Neural progenitor cell (in vitro differentiated cells): ENCODE measurements around the gene SLC4A5. TPM values are rescaled to one million over a fixed set of nuclear protein-coding genes. Genes with fewer than 3 reads are reported as not detected.
"Not testable (repeated sequence)": the region's sequence is repeated elsewhere in the genome, so short reads cannot be mapped to it uniquely, and the experiment has no call there.

ENCODE experiments used
- DNase-seq: peaks from one replicate; pipeline ENCODE4 v3.0.0-alpha.2; 2016; ENCODE audit warnings: low spot score
- H2AFZ ChIP-seq: fragments of 200-600 bp; sonication (generic); replicated peaks from 2 replicates; pipeline ENCODE4 v1.6.1; 2016; ENCODE audit warnings: antibody characterized with exemption
- H3F3A ChIP-seq: fragments of 200-600 bp; sonication (generic); 2 replicates; pipeline ENCODE4 v1.6.1; 2016; ENCODE audit warnings: antibody characterized with exemption, low read depth
- H3K27ac ChIP-seq: fragments of 200-600 bp; sonication (generic); 2 replicates; pipeline ENCODE4 v1.5.1; 2016; ENCODE audit warnings: mild to moderate bottlenecking
- H3K27me3 ChIP-seq: fragments of 200-600 bp; sonication (generic); 2 replicates; pipeline ENCODE4 v1.6.1; 2016; ENCODE audit warnings: mild to moderate bottlenecking, moderate library complexity
- H3K36me3 ChIP-seq: fragments of 200-600 bp; sonication (generic); 2 replicates; pipeline ENCODE4 v1.5.1; 2016
- H3K4me1 ChIP-seq: fragments of 200-600 bp; sonication (generic); 2 replicates; pipeline ENCODE4 v1.6.1; 2016; ENCODE audit warnings: mixed run types
- H3K4me2 ChIP-seq: fragments of 200-600 bp; sonication (generic); 2 replicates; pipeline ENCODE4 v1.6.1; 2016
- H3K4me3 ChIP-seq: fragments of 200-600 bp; sonication (generic); 2 replicates; pipeline ENCODE4 v1.5.1; 2016
- H3K79me2 ChIP-seq: fragments of 200-600 bp; sonication (generic); 2 replicates; pipeline ENCODE4 v1.6.1; 2016; ENCODE audit warnings: low read depth
- H3K9ac ChIP-seq: fragments of 200-600 bp; sonication (generic); 2 replicates; pipeline ENCODE4 v1.6.1; 2016
- H3K9me3 ChIP-seq: fragments of 200-600 bp; sonication (generic); 2 replicates; pipeline ENCODE4 v1.5.1; 2016; ENCODE audit warnings: low read depth
- H4K20me1 ChIP-seq: fragments of 200-600 bp; sonication (generic); 2 replicates; pipeline ENCODE4 v1.6.1; 2016; ENCODE audit warnings: low read depth
- H3K27ac Mint-ChIP-seq: 3 replicates; pipeline ENCODE4 v1.8.0; 2021; ENCODE audit warnings: mixed read lengths
- H3K27me3 Mint-ChIP-seq: 2 replicates; pipeline ENCODE4 v1.8.0; 2022; ENCODE audit warnings: low read depth, mild to moderate bottlenecking, inconsistent platforms, moderate library complexity, mixed read lengths; ENCODE audit not compliant: insufficient read depth
- H3K36me3 Mint-ChIP-seq: 3 replicates; pipeline ENCODE4 v1.8.0; 2021; ENCODE audit warnings: mixed read lengths
- H3K4me1 Mint-ChIP-seq: 3 replicates; pipeline ENCODE4 v1.8.0; 2021; ENCODE audit warnings: mixed read lengths
- H3K4me3 Mint-ChIP-seq: 3 replicates; pipeline ENCODE4 v1.8.0; 2021; ENCODE audit warnings: mild to moderate bottlenecking, moderate library complexity, mixed read lengths
- H3K9me3 Mint-ChIP-seq: 3 replicates; pipeline ENCODE4 v1.8.0; 2020; ENCODE audit warnings: mixed read lengths
- CTCF ChIP-seq: fragments of 200-600 bp; sonication (generic); IDR thresholded peaks from 2 replicates; pipeline ENCODE4 v1.5.1; 2017; ENCODE audit warnings: antibody characterized with exemption, mild to moderate bottlenecking
- EZH2 ChIP-seq: fragments of 200-600 bp; sonication (generic); IDR thresholded peaks from 2 replicates; pipeline ENCODE4 v1.6.1; 2017; ENCODE audit warnings: antibody characterized with exemption, mild to moderate bottlenecking, moderate library complexity
- EZH2phosphoT487 ChIP-seq: fragments of 200-600 bp; sonication (generic); IDR thresholded peaks from 2 replicates; pipeline ENCODE4 v1.6.1; 2017; ENCODE audit warnings: antibody characterized with exemption
- total RNA-seq: library from RNA; depleted of rRNA; stranded (reverse); fragments of >200 nt; gene quantifications from 2 replicates; pipeline ENCODE4 v1.2.3, GENCODE V29; 2015; ENCODE audit warnings: low replicate concordance

Gene SLC4A5
- total RNA-seq, 1 donor from 2014 or later: 2.0 TPM

GRCh38 chr2:74219846-74220486, 123.2 kb downstream of the SLC4A5 start:
- H3K36me3 ChIP-seq: no peaks in the 10 kb centered on the region
- DNase-seq: no peak
- peaks cover 5% of the 10 kb centered on the region for H3K4me1 ChIP-seq
- Mint-ChIP-seq H3K36me3 (peaks cover 13% of the 10 kb centered on the region), H3K4me3 (no peak overlapping the region), H3K27me3 (peaks cover 3% of the 10 kb centered on the region), H3K27ac (no peak overlapping the region), H3K9me3 (no peaks in the 10 kb centered on the region), H3K4me1 (peaks cover 3% of the 10 kb centered on the region)
- no peak overlapping the region for H3K4me3 ChIP-seq
- peaks cover 5% of the 10 kb centered on the region for H3F3A ChIP-seq
- no peak overlapping the region for H3K9ac ChIP-seq
- H2AFZ ChIP-seq: no peak overlapping the region
- no peak overlapping the region for H3K27ac ChIP-seq
- TF ChIP-seq CTCF (no peak), EZH2phosphoT487 (no peak), EZH2 (no peak)
- H3K79me2 ChIP-seq: no peaks in the 10 kb centered on the region
- H3K27me3 ChIP-seq: no peaks in the 10 kb centered on the region
- no peaks in the 10 kb centered on the region for H4K20me1 ChIP-seq
- H3K4me2 ChIP-seq: no peak overlapping the region
- H3K9me3 ChIP-seq: no peaks in the 10 kb centered on the region

- H3K36me3 ChIP-seq: peaks cover 4% of the 10 kb centered on the region
- Mint-ChIP-seq H3K9me3 (no peaks in the 10 kb centered on the region), H3K36me3 (peaks cover 11% of the 10 kb centered on the region), H3K4me3 (no peak overlapping the region), H3K27ac (no peak overlapping the region), H3K27me3 (peaks cover 3% of the 10 kb centered on the region), H3K4me1 (peaks cover 3% of the 10 kb centered on the region)
- no peak overlapping the region for H3K4me2 ChIP-seq
- H3K27ac ChIP-seq: no peak overlapping the region
- no peak for TF ChIP-seq EZH2phosphoT487
- no peak for TF ChIP-seq CTCF
- no peak for TF ChIP-seq EZH2
- no peak overlapping the region for H3K4me3 ChIP-seq
- H3K4me1 ChIP-seq: peaks cover 5% of the 10 kb centered on the region
- no peaks in the 10 kb centered on the region for H4K20me1 ChIP-seq
- H2AFZ ChIP-seq: no peak overlapping the region
- no peak for DNase-seq
- H3K9ac ChIP-seq: no peak overlapping the region
- no peaks in the 10 kb centered on the region for H3K27me3 ChIP-seq
- H3F3A ChIP-seq: peaks cover 2% of the 10 kb centered on the region
- H3K9me3 ChIP-seq: no peaks in the 10 kb centered on the region
- no peaks in the 10 kb centered on the region for H3K79me2 ChIP-seq
Observed at GRCh38 chr2:74216642-74217041, 126.6 kb downstream of the SLC4A5 start.

DNA sequence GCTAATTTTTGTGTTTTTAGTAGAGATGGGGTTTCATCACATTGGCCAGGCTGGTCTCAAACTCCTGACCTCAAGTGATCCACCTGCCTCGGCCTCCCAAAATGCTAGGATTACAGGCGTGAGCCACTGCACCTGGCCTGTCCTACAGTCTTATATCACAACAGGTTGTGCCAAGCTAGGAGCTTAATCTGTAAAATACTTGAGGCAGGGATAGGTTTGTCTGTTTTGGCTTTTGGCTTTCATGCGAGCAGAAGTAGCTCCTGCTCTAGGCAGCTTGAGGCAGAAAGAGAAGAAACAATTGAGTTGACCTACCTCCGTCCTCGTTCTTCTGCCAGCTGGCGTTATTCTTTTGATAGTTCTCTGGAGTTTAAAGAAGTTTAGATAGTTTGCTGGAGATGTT, 127.4 kb downstream of the SLC4A5 start:
- not testable (repeated sequence) for H3K9me3 Mint-ChIP-seq, H3K4me1 Mint-ChIP-seq, H3F3A ChIP-seq, H3K9me3 ChIP-seq, DNase-seq, H3K4me1 ChIP-seq, H3K4me3 ChIP-seq, H3K27ac Mint-ChIP-seq, H3K27ac ChIP-seq, H3K9ac ChIP-seq, H3K79me2 ChIP-seq, H3K4me2 ChIP-seq, H2AFZ ChIP-seq, H4K20me1 ChIP-seq, H3K27me3 ChIP-seq, H3K27me3 Mint-ChIP-seq, H3K4me3 Mint-ChIP-seq, H3K36me3 ChIP-seq
- peaks cover 10% of the 10 kb centered on the region for H3K36me3 Mint-ChIP-seq

DNA sequence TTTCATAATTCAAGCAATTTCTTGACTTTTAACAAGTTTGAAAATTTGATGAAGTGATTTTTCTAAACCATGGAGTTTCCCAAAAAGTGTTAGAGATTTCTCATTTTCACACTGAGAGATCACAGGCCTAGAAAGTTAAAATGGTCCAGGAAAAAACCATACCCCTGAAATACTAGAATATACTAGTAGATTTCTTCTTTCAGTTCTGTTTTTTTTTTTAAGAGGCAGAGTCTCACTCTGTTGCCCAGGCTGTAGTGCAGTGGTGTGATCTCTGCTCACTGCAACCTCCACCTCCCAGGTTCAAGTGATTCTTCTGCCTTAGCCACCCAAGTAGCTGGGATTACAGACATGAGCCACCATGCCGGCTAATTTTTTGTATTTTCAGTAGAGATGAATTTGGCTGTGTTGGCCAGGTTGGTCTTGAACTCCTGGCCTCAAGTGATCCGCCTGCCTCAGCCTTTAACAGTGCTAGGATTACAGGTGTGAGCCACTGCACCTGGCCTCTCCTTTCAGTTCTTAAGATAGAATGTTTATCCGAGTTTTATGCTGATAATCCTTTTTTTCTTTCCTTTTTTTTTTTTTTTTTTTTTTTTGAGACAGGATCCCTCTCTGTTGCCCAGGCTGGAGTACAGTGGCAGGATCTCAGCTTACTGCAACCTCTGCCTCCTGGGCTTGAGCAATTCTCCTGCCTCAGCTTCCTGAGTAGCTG, 130.4 kb downstream of the SLC4A5 start:
- Histone ChIP-seq H3K9me3 (no peaks in the 10 kb centered on the region), H3K9ac (no peak overlapping the region), H3K27me3 (no peaks in the 10 kb centered on the region), H3F3A (peaks cover 6% of the 10 kb centered on the region), H3K4me3 (no peak overlapping the region), H3K27ac (no peak overlapping the region), H3K4me2 (no peak overlapping the region), H3K36me3 (peaks cover 4% of the 10 kb centered on the region), H4K20me1 (peaks cover 4% of the 10 kb centered on the region), H3K4me1 (no peaks in the 10 kb centered on the region), H2AFZ (no peak overlapping the region), H3K79me2 (peaks cover 12% of the 10 kb centered on the region)
- DNase-seq: no peak
- H3K4me1 Mint-ChIP-seq: no peaks in the 10 kb centered on the region
- H3K9me3 Mint-ChIP-seq: no peaks in the 10 kb centered on the region
- H3K27me3 Mint-ChIP-seq: no peaks in the 10 kb centered on the region
- no peak overlapping the region for H3K27ac Mint-ChIP-seq
- peaks cover 16% of the 10 kb centered on the region for H3K36me3 Mint-ChIP-seq
- TF ChIP-seq EZH2phosphoT487 (no peak), EZH2 (no peak), CTCF (no peak)
- H3K4me3 Mint-ChIP-seq: no peak overlapping the region
